DOHH2 (cell line): Measurements from ENCODE around the gene PKP3.

Experiments
- EZH2phosphoT487 ChIP-seq: fragments of 200-600 bp; sonication (generic); IDR thresholded peaks from 2 replicates; pipeline ENCODE4 v1.6.1; 2017; ENCODE audit warnings: borderline replicate concordance, mild to moderate bottlenecking, antibody characterized with exemption, low read length, moderate library complexity, mixed read lengths
- TF ChIP-seq, protein P1 (sequence below): fragments of 200-600 bp; sonication (generic); IDR thresholded peaks from one replicate; pipeline ENCODE4 v1.5.1; 2014; ENCODE audit warnings: antibody characterized with exemption, mild to moderate bottlenecking, low read depth, low read length; ENCODE audit not compliant: poor library complexity, severe bottlenecking

DNA sequence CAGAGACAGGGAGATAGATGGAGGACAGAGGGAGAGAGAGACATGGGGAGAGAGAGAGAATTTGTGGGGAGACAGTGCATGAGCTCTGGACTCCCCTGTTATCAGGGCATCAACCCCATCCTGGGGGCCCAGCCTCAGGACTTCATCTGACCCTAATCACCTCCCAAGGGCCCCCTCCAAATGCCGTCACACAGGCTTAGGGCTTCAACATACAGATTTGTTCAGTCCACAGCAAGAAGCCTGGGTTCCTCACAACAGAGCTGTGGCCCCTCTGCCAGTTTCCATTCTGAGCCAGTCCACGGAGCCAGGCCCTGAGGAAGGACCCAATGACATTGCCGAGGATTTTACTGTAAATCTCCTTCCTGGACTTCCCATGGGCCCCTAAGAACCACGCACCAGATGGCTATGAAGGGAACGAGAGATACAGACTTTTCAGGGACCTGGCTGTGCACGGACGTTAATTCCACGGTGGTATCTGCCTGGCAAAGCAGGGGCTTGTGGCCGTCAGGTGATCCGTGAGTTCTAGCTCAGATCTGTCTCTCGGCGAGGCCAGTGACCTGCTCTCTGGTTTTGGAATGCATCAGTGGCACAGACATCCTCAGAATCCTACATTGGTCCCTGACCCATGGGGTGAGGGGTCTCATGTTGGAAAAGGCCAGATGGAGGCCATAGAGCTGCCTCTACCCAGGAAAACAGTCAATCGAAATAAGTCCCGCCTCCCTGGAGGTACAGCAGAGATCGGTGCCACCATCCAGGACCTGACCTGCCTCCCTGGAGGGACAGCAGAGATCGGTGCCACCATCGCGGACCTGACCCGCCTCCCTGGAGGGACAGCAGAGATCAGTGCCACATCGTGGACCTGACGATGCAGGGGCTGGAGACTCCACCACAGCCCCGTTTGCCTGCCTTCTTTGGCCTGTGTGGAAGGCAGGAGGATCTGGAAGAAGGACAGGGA is 33.4 kb upstream of the PKP3 start:
- TF ChIP-seq, protein P1, sequence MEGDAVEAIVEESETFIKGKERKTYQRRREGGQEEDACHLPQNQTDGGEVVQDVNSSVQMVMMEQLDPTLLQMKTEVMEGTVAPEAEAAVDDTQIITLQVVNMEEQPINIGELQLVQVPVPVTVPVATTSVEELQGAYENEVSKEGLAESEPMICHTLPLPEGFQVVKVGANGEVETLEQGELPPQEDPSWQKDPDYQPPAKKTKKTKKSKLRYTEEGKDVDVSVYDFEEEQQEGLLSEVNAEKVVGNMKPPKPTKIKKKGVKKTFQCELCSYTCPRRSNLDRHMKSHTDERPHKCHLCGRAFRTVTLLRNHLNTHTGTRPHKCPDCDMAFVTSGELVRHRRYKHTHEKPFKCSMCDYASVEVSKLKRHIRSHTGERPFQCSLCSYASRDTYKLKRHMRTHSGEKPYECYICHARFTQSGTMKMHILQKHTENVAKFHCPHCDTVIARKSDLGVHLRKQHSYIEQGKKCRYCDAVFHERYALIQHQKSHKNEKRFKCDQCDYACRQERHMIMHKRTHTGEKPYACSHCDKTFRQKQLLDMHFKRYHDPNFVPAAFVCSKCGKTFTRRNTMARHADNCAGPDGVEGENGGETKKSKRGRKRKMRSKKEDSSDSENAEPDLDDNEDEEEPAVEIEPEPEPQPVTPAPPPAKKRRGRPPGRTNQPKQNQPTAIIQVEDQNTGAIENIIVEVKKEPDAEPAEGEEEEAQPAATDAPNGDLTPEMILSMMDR = no peak
- no peak for TF ChIP-seq EZH2phosphoT487
